ENCODE results near the gene HOXA7. TPM values are rescaled to one million over a fixed set of nuclear protein-coding genes. Genes with fewer than 3 reads are reported as not detected.

The HOXA7 gene
- total and polyA plus RNA-seq, 8 donors, result 0.06 to 0.49 (median 0.17) TPM; not detected in 3

- peak in 3 of 6 donors; percentile 8 to 56 (median 51) for DNase-seq
- no peaks in the 10 kb centered on the region for H3K36me3 ChIP-seq
- H3K4me1 ChIP-seq, result peaks cover 0 to 11% (median 0%) of the 10 kb centered on the region in 3 donors
- no peak overlapping the region for H3K4me3 ChIP-seq
- WGBS, 2 donors, result 5 to 7% methylated on average over 46 of the region's 46 CpGs
- peaks cover 0 to 88% (median 27%) of the 10 kb centered on the region in 4 donors for H3K27me3 ChIP-seq
- H3K27ac ChIP-seq, result no peak overlapping the region
- no peak for TF ChIP-seq CTCF (IDR thresholded peaks at IDR 0.05)
- H3K9me3 ChIP-seq, result no peaks in the 10 kb centered on the region
- intact Hi-C loops (cut with DNase I), result no loop called here
- ATAC-seq, result no peak
- FAIRE-seq, result no peak
Observed at GRCh38 chr7:27187475-27188385, 31.3 kb upstream of the HOXA7 start.

GRCh38 chr7:27186668-27187474, 30.4 kb upstream of the HOXA7 start:
- FAIRE-seq, result no peak
- 20 to 24% methylated on average over 4 of the region's 4 CpGs for WGBS, 2 donors
- H3K27ac ChIP-seq, result no peak overlapping the region
- H3K9me3 ChIP-seq, result no peaks in the 10 kb centered on the region
- no peak overlapping the region for H3K4me3 ChIP-seq
- peaks cover 0 to 9% (median 0%) of the 10 kb centered on the region in 3 donors for H3K4me1 ChIP-seq
- TF ChIP-seq CTCF (IDR thresholded peaks at IDR 0.05), result no peak
- H3K27me3 ChIP-seq, result peaks cover 0 to 90% (median 26%) of the 10 kb centered on the region in 4 donors
- no peak for DNase-seq
- intact Hi-C loops (cut with DNase I), result no loop called here
- no peaks in the 10 kb centered on the region for H3K36me3 ChIP-seq
- no peak for ATAC-seq

GRCh38 chr7:27185854-27186667, 29.6 kb upstream of the HOXA7 start:
- Histone ChIP-seq H3K9me3 (no peaks in the 10 kb centered on the region), H3K4me1 (peaks cover 0 to 9% (median 0%) of the 10 kb centered on the region in 3 donors), H3K27me3 (peaks cover 0 to 85% (median 23%) of the 10 kb centered on the region in 4 donors), H3K4me3 (no peak overlapping the region), H3K36me3 (no peaks in the 10 kb centered on the region), H3K27ac (no peak overlapping the region)
- DNase-seq, result peak in 5 of 6 donors; percentile 3 to 51 (median 9)
- TF ChIP-seq CTCF (IDR thresholded peaks at IDR 0.05), result no peak
- no peak for FAIRE-seq
- ATAC-seq, result no peak
- WGBS, 2 donors, result 8 to 9% methylated on average over 24 of the region's 24 CpGs
- intact Hi-C loops (cut with DNase I), result no loop called here

GRCh38 chr7:27185013-27185853, 28.8 kb upstream of the HOXA7 start, which contains the start of gene HOXA11:
Gene HOXA11 (minus strand): TSS chr7:27185232. CDS start chr7:27185144, 88 bp downstream.
- ATAC-seq (no peak), FAIRE-seq (no peak), DNase-seq (peak in 4 of 6 donors; percentile 7 to 50 (median 12))
- 12% methylated on average over 40 to 43 of the region's 43 CpGs for WGBS, 2 donors
- Histone ChIP-seq H3K27me3 (peaks cover 0 to 84% (median 19%) of the 10 kb centered on the region in 4 donors), H3K4me1 (peaks cover 0 to 9% (median 0%) of the 10 kb centered on the region in 3 donors), H3K4me3 (peak within 1 kb of the TSS in 1 of 4 donors; percentile 38), H3K36me3 (no peaks in the 10 kb centered on the region), H3K27ac (no peak within 1 kb of the TSS), H3K9me3 (no peaks in the 10 kb centered on the region)
- intact Hi-C loops (cut with DNase I), result no loop called here
- TF ChIP-seq CTCF (IDR thresholded peaks at IDR 0.05), result no peak
